Thyroid gland (tissue), 4 donors: ENCODE measurements around the gene SCMH1. TPM values are rescaled to one million over a fixed set of nuclear protein-coding genes. Genes with fewer than 3 reads are reported as not detected.
A peak's percentile ranks its signal among the peaks of the same experiment; 100 is the strongest.

Experiments used
- DNase-seq, 2 donors: peaks; one replicate each; pipeline ENCODE4 v3.0.0-alpha.2; 2019
- H3K27ac ChIP-seq, 3 donors: fragments of 200-600 bp; sonication (generic); 1 replicate in 2 of 3; 2 replicates in 1 of 3; pipeline ENCODE4 v1.5.1; 2016 to 2019; ENCODE audit warnings: mild to moderate bottlenecking in 1 of 3, moderate library complexity in 1 of 3
- H3K27me3 ChIP-seq: fragments of 200-600 bp; sonication (generic); one replicate; pipeline ENCODE4 v1.5.1; 2019
- H3K36me3 ChIP-seq, 2 donors: fragments of 200-600 bp; sonication (generic); one replicate each; pipeline ENCODE4 v1.5.1; 2016 to 2019
- H3K4me1 ChIP-seq, 2 donors: fragments of 200-600 bp; sonication (generic); one replicate each; pipeline ENCODE4 v1.5.1; 2017 to 2019
- H3K4me3 ChIP-seq, 3 donors: fragments of 200-600 bp; sonication (generic); replicated peaks in 1 of 3; 1 replicate in 2 of 3; 2 replicates in 1 of 3; pipeline ENCODE4 v1.5.1; 2016; ENCODE audit warnings: mild to moderate bottlenecking in 1 of 3
- H3K9me3 ChIP-seq: fragments of 200-600 bp; sonication (generic); one replicate; pipeline ENCODE4 v1.5.1; 2017
- CTCF ChIP-seq, 6 experiments: fragments of 200-600 bp in 3 of 6; fragments of 450-650 bp in 3 of 6; sonication (generic) in 3 of 6; IDR thresholded peaks; one replicate each; pipeline ENCODE4 v1.5.1; 2016 to 2019; ENCODE audit warnings: antibody characterized with exemption in 6 of 6, mild to moderate bottlenecking in 2 of 6, inconsistent platforms in 1 of 6, moderate library complexity in 1 of 6
- POLR2A ChIP-seq, 2 donors: fragments of 450-650 bp; IDR thresholded peaks; one replicate each; pipeline ENCODE4 v1.6.1; 2017; ENCODE audit warnings: antibody characterized with exemption in 2 of 2, mild to moderate bottlenecking in 2 of 2, moderate library complexity in 1 of 2
- WGBS, 2 donors: methylation state at CpG; one replicate each; pipeline ENCODE4 v1.1.5; 2017; 5-methylcytosine and 5-hydroxymethylcytosine counted together
- intact Hi-C: fragments of 100-400 bp; cut with DNase I; formaldehyde crosslinking; loops from one replicate; pipeline ENCODE4 v1.15.1; 2023
- total RNA-seq, 4 donors: library from RNA; depleted of rRNA; stranded (reverse); fragments of >200 nt; gene quantifications; one replicate each; pipeline ENCODE4 v1.2.3, GENCODE V29; 2016

SCMH1 gene
- total RNA-seq, 4 donors from 2014 or later, result 30.6 to 93.0 (median 47.5) TPM

- DNase-seq, result no peak
- no peak for TF ChIP-seq CTCF (IDR thresholded peaks at IDR 0.05)
- no peak for TF ChIP-seq POLR2A (IDR thresholded peaks at IDR 0.05)
- H3K4me3 ChIP-seq, result no peak overlapping the region
- 86 to 95% methylated on average over 4 of the region's 4 CpGs for WGBS, 2 donors
- intact Hi-C loops, result no loop called here
- no peaks in the 10 kb centered on the region for H3K36me3 ChIP-seq
- no peak overlapping the region for H3K27ac ChIP-seq
- peaks cover 13 to 16% of the 10 kb centered on the region in 2 donors for H3K4me1 ChIP-seq
- H3K27me3 ChIP-seq, result no peaks in the 10 kb centered on the region
- H3K9me3 ChIP-seq, result no peaks in the 10 kb centered on the region
These were observed 43.7 kb upstream of the SCMH1 start for GRCh38 chr1:41285818-41286217.

GRCh38 chr1:41284121-41284520 is 42.0 kb upstream of the SCMH1 start:
- TF ChIP-seq CTCF (IDR thresholded peaks at IDR 0.05), result no peak
- TF ChIP-seq POLR2A (IDR thresholded peaks at IDR 0.05), result no peak
- H3K4me3 ChIP-seq, result no peak overlapping the region
- no peaks in the 10 kb centered on the region for H3K27me3 ChIP-seq
- H3K9me3 ChIP-seq, result no peaks in the 10 kb centered on the region
- DNase-seq, result peak; percentile 21 to 41
- no peak overlapping the region for H3K27ac ChIP-seq
- no peaks in the 10 kb centered on the region for H3K36me3 ChIP-seq
- peaks cover 26 to 27% of the 10 kb centered on the region in 2 donors for H3K4me1 ChIP-seq
- 50 to 59% methylated on average over 2 of the region's 2 CpGs for WGBS, 2 donors
- intact Hi-C loops, result no loop called here

GRCh38 chr1:41282679-41283317 is 40.7 kb upstream of the SCMH1 start:
- intact Hi-C loops, result no loop called here
- peak; percentile 39 to 47 for DNase-seq
- Histone ChIP-seq H3K36me3 (no peaks in the 10 kb centered on the region), H3K4me3 (no peak overlapping the region), H3K4me1 (peaks cover 27 to 31% of the 10 kb centered on the region in 2 donors), H3K27me3 (no peaks in the 10 kb centered on the region), H3K27ac (no peak overlapping the region), H3K9me3 (no peaks in the 10 kb centered on the region)
- peak; percentile 29 to 84 (median 49) for TF ChIP-seq CTCF (IDR thresholded peaks at IDR 0.05)
- no peak for TF ChIP-seq POLR2A (IDR thresholded peaks at IDR 0.05)
- 24 to 42% methylated on average over 6 to 9 of the region's 9 CpGs for WGBS, 2 donors

GRCh38 chr1:41281334-41281733 is 39.2 kb upstream of the SCMH1 start:
- Histone ChIP-seq H3K4me3 (no peak overlapping the region), H3K27ac (no peak overlapping the region), H3K9me3 (no peaks in the 10 kb centered on the region), H3K4me1 (peaks cover 32 to 37% of the 10 kb centered on the region in 2 donors), H3K27me3 (no peaks in the 10 kb centered on the region), H3K36me3 (no peaks in the 10 kb centered on the region)
- DNase-seq, result no peak
- intact Hi-C loops, result no loop called here
- WGBS, 2 donors, result 74 to 85% methylated on average over 2 of the region's 2 CpGs
- TF ChIP-seq POLR2A (IDR thresholded peaks at IDR 0.05), result no peak
- no peak for TF ChIP-seq CTCF (IDR thresholded peaks at IDR 0.05)

- intact Hi-C loops, result no loop called here
- 38 to 48% methylated on average over 8 to 11 of the region's 11 CpGs for WGBS, 2 donors
- Histone ChIP-seq H3K27ac (no peak overlapping the region), H3K4me3 (no peak overlapping the region), H3K36me3 (no peaks in the 10 kb centered on the region), H3K4me1 (peaks cover 32 to 37% of the 10 kb centered on the region in 2 donors), H3K9me3 (no peaks in the 10 kb centered on the region), H3K27me3 (no peaks in the 10 kb centered on the region)
- no peak for TF ChIP-seq CTCF (IDR thresholded peaks at IDR 0.05)
- TF ChIP-seq POLR2A (IDR thresholded peaks at IDR 0.05), result no peak
- DNase-seq, result peak; percentile 79 to 89
These were observed 38.3 kb upstream of the SCMH1 start for GRCh38 chr1:41280202-41281032.
